Heart left ventricle (tissue), 16 donors: ENCODE measurements around the gene NINL. TPM values are rescaled to one million over a fixed set of nuclear protein-coding genes. Genes with fewer than 3 reads are reported as not detected.
A peak's percentile ranks its signal among the peaks of the same experiment; 100 is the strongest.
"Not testable (repeated sequence)": the region's sequence is repeated elsewhere in the genome, so short reads cannot be mapped to it uniquely, and the experiment has no call there.

Experiments used
- ATAC-seq, 4 donors: fragments of 200-7000 bp; cut with Tn5 transposase; one replicate each; pipeline ENCODE4 v1.9.1; 2020 to 2022; ENCODE audit warnings: moderate library complexity in 4 of 4, mild to moderate bottlenecking in 3 of 4, moderate number of reproducible peaks in 1 of 4
- DNase-seq, 5 donors: peaks; one replicate each; pipeline ENCODE4 v3.0.0-alpha.2; 2020
- H3K27ac ChIP-seq, 12 donors: fragments of 200-600 bp; sonication (generic) in 4 of 12; one replicate each; pipeline versions ENCODE4 v1.5.0 to v1.8.0; 2016 to 2022; ENCODE audit warnings: mild to moderate bottlenecking in 2 of 12
- H3K27me3 ChIP-seq, 9 donors: fragments of 200-600 bp; sonication (generic) in 2 of 9; one replicate each; pipeline versions ENCODE4 v1.5.1 to v1.8.0; 2016 to 2022; ENCODE audit warnings: mild to moderate bottlenecking in 3 of 9
- H3K36me3 ChIP-seq, 9 donors: fragments of 200-600 bp; sonication (generic) in 2 of 9; one replicate each; pipeline versions ENCODE4 v1.5.0 to v1.8.0; 2018 to 2022; ENCODE audit warnings: mild to moderate bottlenecking in 2 of 9
- H3K4me1 ChIP-seq, 12 donors: fragments of 200-600 bp; sonication (generic) in 4 of 12; one replicate each; pipeline versions ENCODE4 v1.5.0 to v1.8.0; 2016 to 2022; ENCODE audit warnings: mild to moderate bottlenecking in 3 of 12
- H3K4me3 ChIP-seq, 12 donors: fragments of 200-600 bp; sonication (generic) in 4 of 12; one replicate each; pipeline versions ENCODE4 v1.5.0 to v1.8.0; 2017 to 2022; ENCODE audit warnings: mild to moderate bottlenecking in 9 of 12, moderate library complexity in 4 of 12
- H3K9me3 ChIP-seq, 12 donors: fragments of 200-600 bp; sonication (generic) in 4 of 12; one replicate each; pipeline versions ENCODE4 v1.5.0 to v1.8.0; 2016 to 2022; ENCODE audit warnings: mild to moderate bottlenecking in 1 of 12
- POLR2A ChIP-seq, 2 donors: fragments of 450-650 bp; IDR thresholded peaks; one replicate each; pipeline ENCODE4 v1.6.1; 2017; ENCODE audit warnings: antibody characterized with exemption in 2 of 2, mild to moderate bottlenecking in 2 of 2, moderate library complexity in 2 of 2
- WGBS, 4 donors: extraction: QIAGEN DNeasy Blood & Tissue Kit in 2 of 4; methylation state at CpG; one replicate each; pipeline versions ENCODE4 v1.1.5 to v1.1.7; 2013 to 2018; 5-methylcytosine and 5-hydroxymethylcytosine counted together
- intact Hi-C, 10 donors: fragments of 100-400 bp; cut with DNase I; formaldehyde crosslinking; loops; one replicate each; pipeline versions ENCODE4 v1.11.1 to v1.14.2; 2022
- long read RNA-seq, 3 donors: library from polyadenylated mRNA; unstranded; transcript quantifications; one replicate each; pipeline ENCODE4 v2.0.0, GENCODE V29; 2020 to 2021
- polyA plus RNA-seq, 2 donors: library from polyadenylated mRNA; stranded (reverse); fragments of 200-250 nt; gene quantifications; one replicate each; pipeline ENCODE4 v1.2.3, GENCODE V29; 2013
- total RNA-seq, 9 donors: library from RNA; depleted of rRNA in 2 of 9; stranded (reverse); fragments of >200 nt in 2 of 9; fragmentation: NEBNext Ultra II Directional in 3 of 9; extraction: Animal tissue kit (Norgen Biotek cat#: 25700) in 3 of 9; gene quantifications; one replicate each; pipeline versions ENCODE4 v1.1.0 to v1.2.4, GENCODE V29; 2016 to 2023
- TF ChIP-seq, protein P1 (sequence below), 12 donors: fragments of 200-600 bp; sonication (generic) in 4 of 12; IDR thresholded peaks; one replicate each; pipeline versions ENCODE4 v1.5.0 to v1.8.0; 2018 to 2022; ENCODE audit warnings: antibody characterized with exemption in 12 of 12, mild to moderate bottlenecking in 5 of 12
- donor health status: ischemic (EF 13 %, LVEDD 7.1; RV severe dilation, severe dysfunction).
- donor health status: healthy with polysubstance abuse.
- donor health status: DM: no; HTN: yes; CAD: no.
- donor health status: DM: no; HTN: no; CAD: no.
- donor health status: ischemic (EF 25% LVEDD 6.9; RV normal size, moderate dysfunction).
- donor health status: ischemic (EF 25% LVEDD 5.7; RV mildly dilated, moderate dysfunction).
- donor health status: healthy.
- donor health status: DM: yes; HTN: yes; CAD: no.
- donor health status: ischemic (EF 35%, LVEDD 5.7; RV mildly dilated, moderate dysfunction).
- donor health status: nonischemic (EF 11% LVEDD 7.7; RV severe dilation, severe dysfunction).
- donor health status: DM: yes; HTN: yes; CAD: no.
- donor health status: PGD.
- donor health status: ischemic (EF 29% LVEDD 5.4; RV normal size, mild dysfunction).
- donor health status: nonischemic (EF 23%, LVEDD 6.1; RV moderate dilation, normal function).

NINL gene
- total RNA-seq, result 1 to 10 TPM; 1.6 to 7.1 (median 2.9) TPM
- polyA plus RNA-seq, result 1 to 10 TPM in 1 of 2 donors, under 1 TPM in 1; 0.78 to 4.2 TPM
- long read RNA-seq, donor 1, full-length matches to known transcripts, result 1 of 4 reads
- long read RNA-seq, donor 1, partial matches to known transcripts, result 3 of 4 reads
- long read RNA-seq, donor 1, other reads (novel, unspliced or antisense), result 0 of 4 reads
- long read RNA-seq, donor 2, partial matches to known transcripts, result 0 of 2 reads
- long read RNA-seq, donor 2, other reads (novel, unspliced or antisense), result 2 of 2 reads
- long read RNA-seq, donor 3, partial matches to known transcripts, result 2 of 3 reads
- long read RNA-seq, donor 3, other reads (novel, unspliced or antisense), result 1 of 3 reads

DNA sequence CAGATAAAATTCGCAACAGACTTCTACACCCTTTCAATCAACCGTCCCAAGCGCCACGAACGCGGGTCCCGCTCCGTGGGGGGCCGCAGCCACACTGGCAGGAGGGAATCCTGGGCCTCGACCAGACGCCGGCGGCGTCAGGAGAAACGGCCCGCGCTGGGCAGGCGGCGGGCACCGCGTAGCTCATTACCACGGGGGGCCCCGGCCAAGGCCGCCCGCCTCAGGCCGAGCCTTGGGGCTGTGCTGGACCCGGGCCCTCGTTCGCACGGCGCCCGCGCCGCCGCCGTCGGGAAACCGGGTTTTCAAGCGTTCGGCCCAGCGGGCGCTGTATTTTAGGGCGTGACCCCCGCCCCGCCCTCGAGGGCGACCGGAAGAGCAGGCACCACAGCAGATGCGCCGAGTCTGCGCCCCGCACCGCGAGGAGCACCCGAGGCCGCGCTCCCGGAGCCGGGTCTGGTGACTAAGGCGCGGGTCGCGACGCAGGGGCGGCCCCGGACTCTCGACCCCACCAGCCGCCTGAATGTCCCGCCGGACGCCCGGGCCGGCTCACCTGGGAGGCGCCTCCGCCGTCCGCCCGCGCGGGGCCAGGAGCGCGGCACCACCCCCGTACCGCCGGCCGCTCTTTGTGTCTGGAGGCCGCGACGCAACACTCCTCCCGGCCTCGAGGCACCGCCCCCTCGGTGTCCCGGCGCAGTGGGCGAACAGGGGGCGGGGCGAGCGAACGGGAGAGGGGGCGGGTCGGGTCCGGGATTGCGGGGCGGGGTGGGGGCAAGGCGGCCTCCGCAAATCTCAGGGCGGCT is at the start of gene NINL:
TSS of gene NINL (minus strand) at position 627 of the 800 bp plus-strand sequence. CDS start 58,944 bp downstream, outside the sequence.
- 1 to 5% (median 3%) methylated on average over 29 to 108 of the region's 108 CpGs for WGBS, 4 donors
- intact Hi-C loops, result no loop called here
- peaks cover 0 to 14% (median 1%) of the 10 kb centered on the region in 12 donors for H3K4me1 ChIP-seq

DNA sequence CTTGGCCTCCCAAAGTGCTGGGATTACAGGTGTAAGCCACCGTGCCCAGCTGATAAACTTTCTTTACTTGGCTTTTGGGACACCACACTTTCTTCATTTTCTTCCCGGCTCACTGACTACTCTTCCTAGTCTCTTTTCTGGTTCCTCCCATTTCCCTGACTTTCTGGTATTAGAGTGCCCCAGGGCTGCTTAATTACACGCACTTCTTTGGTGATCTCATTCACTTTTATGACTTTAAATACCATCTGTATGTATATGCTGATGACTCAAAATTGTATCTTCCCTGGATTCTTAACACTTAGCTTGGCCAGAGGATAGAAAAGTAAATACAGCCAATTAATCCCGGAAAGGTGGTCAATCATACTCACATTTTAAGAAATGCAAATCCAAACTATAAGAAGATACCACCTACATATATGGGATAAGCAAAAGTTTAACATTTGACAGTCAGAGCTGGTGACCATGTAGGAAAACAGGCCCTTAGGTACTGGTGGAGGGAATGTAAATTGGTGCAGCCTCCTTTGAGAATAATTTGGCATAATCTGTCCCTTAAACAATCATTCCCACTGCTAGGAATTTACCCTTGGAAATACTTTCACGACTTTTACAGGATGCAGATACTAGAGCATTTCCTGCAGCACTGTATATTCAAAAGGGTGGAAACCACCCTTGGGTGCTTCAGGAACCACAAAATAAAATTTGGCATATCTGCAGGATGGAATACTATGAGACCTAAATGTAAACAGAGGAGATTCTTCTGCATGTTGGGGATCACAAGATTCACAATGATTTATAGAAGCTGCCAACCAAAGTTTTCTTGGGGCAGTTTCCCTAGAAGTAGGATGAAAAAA is 47.8 kb upstream of the NINL start:
- Histone ChIP-seq H3K9me3 (peaks cover 0 to 15% (median 0%) of the 10 kb centered on the region in 12 donors), H3K4me3 (no peak overlapping the region), H3K27ac (no peak overlapping the region), H3K4me1 (no peaks in the 10 kb centered on the region), H3K36me3 (peaks cover 0 to 12% (median 0%) of the 10 kb centered on the region in 9 donors), H3K27me3 (no peaks in the 10 kb centered on the region)
- ATAC-seq (no peak), DNase-seq (no peak)
- 83 to 89% (median 87%) methylated on average over 5 of the region's 5 CpGs for WGBS, 4 donors
- intact Hi-C loops, result no loop called here
- TF ChIP-seq POLR2A (IDR thresholded peaks at IDR 0.05), result no peak
- TF ChIP-seq, protein P1, sequence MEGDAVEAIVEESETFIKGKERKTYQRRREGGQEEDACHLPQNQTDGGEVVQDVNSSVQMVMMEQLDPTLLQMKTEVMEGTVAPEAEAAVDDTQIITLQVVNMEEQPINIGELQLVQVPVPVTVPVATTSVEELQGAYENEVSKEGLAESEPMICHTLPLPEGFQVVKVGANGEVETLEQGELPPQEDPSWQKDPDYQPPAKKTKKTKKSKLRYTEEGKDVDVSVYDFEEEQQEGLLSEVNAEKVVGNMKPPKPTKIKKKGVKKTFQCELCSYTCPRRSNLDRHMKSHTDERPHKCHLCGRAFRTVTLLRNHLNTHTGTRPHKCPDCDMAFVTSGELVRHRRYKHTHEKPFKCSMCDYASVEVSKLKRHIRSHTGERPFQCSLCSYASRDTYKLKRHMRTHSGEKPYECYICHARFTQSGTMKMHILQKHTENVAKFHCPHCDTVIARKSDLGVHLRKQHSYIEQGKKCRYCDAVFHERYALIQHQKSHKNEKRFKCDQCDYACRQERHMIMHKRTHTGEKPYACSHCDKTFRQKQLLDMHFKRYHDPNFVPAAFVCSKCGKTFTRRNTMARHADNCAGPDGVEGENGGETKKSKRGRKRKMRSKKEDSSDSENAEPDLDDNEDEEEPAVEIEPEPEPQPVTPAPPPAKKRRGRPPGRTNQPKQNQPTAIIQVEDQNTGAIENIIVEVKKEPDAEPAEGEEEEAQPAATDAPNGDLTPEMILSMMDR (IDR thresholded peaks at IDR 0.05), result no peak

More for the DNA sequence above, at the start of gene NINL:
- ATAC-seq, result peak; percentile 66 to 94 (median 78)
- TF ChIP-seq, protein P1 (IDR thresholded peaks at IDR 0.05), result no peak
- TF ChIP-seq POLR2A (IDR thresholded peaks at IDR 0.05), result peak in 1 of 2 donors; percentile 30
- H3K4me3 ChIP-seq, result peak within 1 kb of the TSS; percentile 32 to 91 (median 60)
- no peaks in the 10 kb centered on the region for H3K9me3 ChIP-seq
- no peaks in the 10 kb centered on the region for H3K36me3 ChIP-seq
- H3K27me3 ChIP-seq, result peaks cover 0 to 32% (median 8%) of the 10 kb centered on the region in 9 donors
- peak in 4 of 5 donors; percentile 48 to 82 (median 61) for DNase-seq
- peak within 1 kb of the TSS in 7 of 12 donors; percentile 10 to 80 (median 22) for H3K27ac ChIP-seq

DNA sequence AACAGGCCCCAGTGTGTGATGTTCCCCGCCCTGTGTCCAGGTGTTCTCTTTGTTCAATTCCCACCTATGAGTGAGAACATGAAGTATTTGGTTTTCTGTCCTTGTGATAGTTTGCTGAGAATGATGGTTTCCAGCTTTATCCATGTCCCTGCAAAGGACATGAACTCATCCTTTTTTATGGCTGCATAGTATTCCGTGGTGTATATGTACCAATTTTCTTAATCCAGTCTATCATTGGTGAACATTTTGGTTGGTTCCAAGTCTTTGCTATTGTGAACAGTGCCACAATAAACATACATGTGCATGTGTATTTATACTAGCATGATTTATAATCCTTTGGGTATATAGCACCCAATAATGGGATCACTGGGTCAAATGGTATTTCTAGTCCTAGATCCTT is 45.3 kb upstream of the NINL start:
- H3K36me3 ChIP-seq, H3K27me3 ChIP-seq, ATAC-seq, H3K4me3 ChIP-seq, DNase-seq, H3K9me3 ChIP-seq, intact Hi-C loops, H3K27ac ChIP-seq, H3K4me1 ChIP-seq: not testable (repeated sequence)
- 95 to 100% (median 95%) methylated on average over 2 of the region's 2 CpGs for WGBS, 4 donors

DNA sequence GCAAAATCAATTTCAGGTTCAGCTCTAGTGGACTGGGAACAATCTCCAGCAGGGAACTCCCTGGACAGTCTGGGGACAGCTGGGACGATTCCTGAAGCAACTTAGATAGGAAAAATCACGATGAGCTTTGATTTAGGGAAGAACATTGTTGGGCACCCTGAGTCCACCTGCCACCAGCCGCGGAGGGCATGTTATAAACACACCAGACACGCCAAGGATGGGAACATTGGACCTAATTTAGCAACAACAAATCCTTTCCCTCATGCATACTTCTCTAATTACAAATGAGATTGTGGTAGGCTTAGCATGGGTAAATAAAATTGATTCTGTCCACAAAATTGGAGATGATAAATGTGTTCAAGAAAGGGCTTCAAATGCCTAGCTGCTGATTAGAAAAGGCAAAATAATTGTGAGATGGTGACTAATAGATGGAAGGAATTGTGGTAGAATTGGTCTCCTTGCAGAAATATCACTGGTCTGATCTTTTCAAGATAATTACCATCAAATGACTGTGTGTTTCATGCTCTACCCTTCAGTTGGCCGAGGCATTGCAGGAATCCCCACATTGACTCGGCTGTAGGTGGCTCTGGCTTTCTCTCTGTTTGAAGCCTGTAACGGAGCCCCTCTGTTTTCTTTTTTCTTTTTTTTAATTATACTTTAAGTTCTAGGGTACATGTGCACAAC is 44.6 kb upstream of the NINL start:
- no peak overlapping the region for H3K27ac ChIP-seq
- H3K27me3 ChIP-seq, result no peaks in the 10 kb centered on the region
- DNase-seq (no peak), ATAC-seq (no peak)
- no peak for TF ChIP-seq POLR2A (IDR thresholded peaks at IDR 0.05)
- TF ChIP-seq, protein P1 (IDR thresholded peaks at IDR 0.05), result no peak
- H3K9me3 ChIP-seq, result no peaks in the 10 kb centered on the region
- peaks cover 0 to 7% (median 0%) of the 10 kb centered on the region in 9 donors for H3K36me3 ChIP-seq
- intact Hi-C loops, result loop anchor here in 3 of 10 donors (10.0 kb wide), 4 partner anchors 65 to 235 kb away; partner anchors contain the start of genes ABHD12 (in 1 of the 3) and ZNF337 (in 1 of the 3)
- no peak overlapping the region for H3K4me3 ChIP-seq
- WGBS, 4 donors, result 86 to 91% (median 89%) methylated on average over 8 of the region's 8 CpGs
- H3K4me1 ChIP-seq, result peaks cover 0 to 1% (median 0%) of the 10 kb centered on the region in 12 donors
